KBM-7 (cell line): ENCODE data around the gene GABBR2.
"Not testable (repeated sequence)": the region's sequence is repeated elsewhere in the genome, so short reads cannot be mapped to it uniquely, and the experiment has no call there.

ENCODE experiments used
- DNase-seq: peaks from one replicate; pipeline ENCODE4 v3.0.0-alpha.2; 2015
- in situ Hi-C: fragments of 300-500 bp; cut with MboI; formaldehyde crosslinking; loops from 2 replicates; pipeline ENCODE4 v1.14.3; 2020; ENCODE audit warnings: low sequenced_read_pairs, low pct_unique_long_range_greater_than_20kb, mixed read lengths

The GABBR2 gene

GRCh38 chr9:98532574-98532973, 176.2 kb downstream of the GABBR2 start:
- no peak for DNase-seq
- in situ Hi-C loops, result no loop called here

- in situ Hi-C loops, result no loop called here
- no peak for DNase-seq
Observed at GRCh38 chr9:98532147-98532546, 176.6 kb downstream of the GABBR2 start.

- in situ Hi-C loops, result no loop called here
- DNase-seq, result no peak
Observed at GRCh38 chr9:98530806-98531386, 177.8 kb downstream of the GABBR2 start.

DNA sequence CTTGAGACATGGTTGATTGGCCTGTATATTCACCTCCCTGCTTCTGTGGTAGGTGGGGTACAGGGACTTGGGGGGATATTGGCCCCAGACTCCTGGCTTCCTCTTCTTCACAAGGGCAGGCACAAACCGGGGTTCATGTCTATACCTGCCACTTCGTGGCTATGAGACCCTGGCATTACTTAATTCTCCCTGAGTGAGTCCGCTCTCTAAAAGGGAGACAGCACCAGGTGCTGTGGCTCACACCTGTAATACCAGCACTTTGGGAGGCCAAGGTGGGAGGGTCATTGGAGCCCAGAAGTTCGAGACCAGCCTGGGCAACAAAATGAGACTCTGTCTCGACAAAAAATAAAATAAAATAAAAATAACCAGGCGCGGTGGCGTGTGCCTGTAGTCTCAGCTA, 178.5 kb downstream of the GABBR2 start:
- in situ Hi-C loops, result no loop called here
- DNase-seq, result no peak

DNA sequence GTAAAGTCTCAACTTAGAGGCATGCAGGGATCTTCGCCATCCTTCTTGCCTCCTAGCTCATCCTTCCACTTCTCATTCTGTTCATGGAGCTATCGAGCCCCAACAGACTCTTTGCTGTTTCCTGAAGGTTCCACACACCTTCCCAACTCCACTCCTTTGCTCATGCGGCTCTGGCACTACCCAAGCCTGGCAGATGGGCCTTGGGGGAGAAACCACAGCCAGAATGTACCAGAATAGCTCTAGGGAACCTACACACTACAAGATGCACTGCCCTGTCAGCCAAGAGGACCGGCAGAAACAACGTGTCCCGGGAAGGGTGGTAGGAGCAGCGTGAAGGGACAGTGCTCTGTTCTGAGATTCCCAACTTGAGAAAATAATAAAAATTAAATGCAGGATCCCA, 178.9 kb downstream of the GABBR2 start:
- in situ Hi-C loops, result no loop called here
- no peak for DNase-seq

DNA sequence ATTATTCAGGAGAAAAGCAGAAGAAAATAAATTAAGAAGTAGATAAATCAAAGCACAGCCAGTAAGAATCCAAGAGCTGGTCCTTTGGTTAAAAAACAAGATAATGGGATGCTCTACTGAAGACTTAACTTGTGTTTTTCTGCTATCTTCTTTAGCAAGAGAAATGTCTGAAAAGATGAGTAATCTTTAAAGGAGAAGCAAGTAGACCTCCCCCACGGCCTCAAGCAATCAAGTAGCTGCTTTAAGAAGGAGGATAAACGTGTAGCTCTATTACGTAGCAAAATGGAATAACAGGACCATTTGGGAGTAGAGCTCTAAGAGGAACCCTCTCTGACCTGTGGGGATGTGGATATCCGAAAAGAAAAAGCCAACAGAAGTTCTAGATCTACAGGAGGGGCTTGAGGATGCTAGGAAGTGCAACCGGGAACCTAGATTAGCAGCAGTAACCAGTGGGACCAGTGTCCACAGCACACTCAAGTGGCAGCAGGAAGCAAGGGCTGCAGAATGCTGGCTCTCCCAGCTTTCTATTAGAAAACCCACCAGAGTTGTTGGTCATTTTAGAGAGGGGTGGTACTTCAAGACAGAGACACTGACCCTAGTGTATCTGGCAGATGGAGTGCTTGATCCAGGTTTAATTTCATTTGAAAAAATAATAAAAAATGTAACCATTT, 185.4 kb downstream of the GABBR2 start:
- in situ Hi-C loops, result no loop called here
- DNase-seq, result no peak

DNA sequence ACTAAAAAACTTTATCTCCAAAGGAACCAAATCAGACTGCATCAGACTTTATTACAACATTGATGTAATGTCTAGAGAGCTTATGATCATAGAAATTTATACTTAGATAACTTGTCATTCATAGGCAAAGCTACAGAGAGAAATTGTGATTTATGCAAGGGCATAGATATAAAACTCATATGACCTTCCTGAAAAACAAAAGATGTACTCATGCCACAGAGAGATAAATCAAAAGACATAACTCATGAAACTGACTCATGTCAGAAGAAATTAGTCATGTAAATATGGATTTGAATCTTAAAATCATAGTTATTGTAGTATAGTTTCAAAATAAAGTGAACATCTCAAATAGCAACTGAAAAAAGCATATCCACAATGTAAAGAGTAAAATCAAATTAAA, 186.2 kb downstream of the GABBR2 start:
- DNase-seq, result no peak
- in situ Hi-C loops, result no loop called here

DNA sequence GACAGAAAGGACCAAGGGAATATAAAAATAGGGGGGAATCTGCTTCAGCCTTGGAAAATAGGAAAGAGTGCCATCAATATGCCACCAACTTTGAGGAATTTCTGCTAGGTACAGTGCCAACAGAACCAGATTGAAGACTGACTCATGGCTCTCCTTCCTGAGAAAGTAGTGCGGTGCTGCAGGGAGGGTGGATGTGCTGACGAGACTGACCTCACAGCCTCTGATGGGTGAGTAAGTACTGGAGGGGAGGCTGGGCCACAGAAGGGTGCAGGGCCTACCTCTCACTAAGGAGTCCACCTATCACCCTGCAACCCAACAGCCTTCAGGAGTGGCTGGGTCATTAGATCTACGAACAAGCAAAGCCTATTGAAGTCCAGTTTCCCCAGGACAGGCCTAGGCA, 187.6 kb downstream of the GABBR2 start:
- DNase-seq, result no peak
- in situ Hi-C loops, result no loop called here

DNA sequence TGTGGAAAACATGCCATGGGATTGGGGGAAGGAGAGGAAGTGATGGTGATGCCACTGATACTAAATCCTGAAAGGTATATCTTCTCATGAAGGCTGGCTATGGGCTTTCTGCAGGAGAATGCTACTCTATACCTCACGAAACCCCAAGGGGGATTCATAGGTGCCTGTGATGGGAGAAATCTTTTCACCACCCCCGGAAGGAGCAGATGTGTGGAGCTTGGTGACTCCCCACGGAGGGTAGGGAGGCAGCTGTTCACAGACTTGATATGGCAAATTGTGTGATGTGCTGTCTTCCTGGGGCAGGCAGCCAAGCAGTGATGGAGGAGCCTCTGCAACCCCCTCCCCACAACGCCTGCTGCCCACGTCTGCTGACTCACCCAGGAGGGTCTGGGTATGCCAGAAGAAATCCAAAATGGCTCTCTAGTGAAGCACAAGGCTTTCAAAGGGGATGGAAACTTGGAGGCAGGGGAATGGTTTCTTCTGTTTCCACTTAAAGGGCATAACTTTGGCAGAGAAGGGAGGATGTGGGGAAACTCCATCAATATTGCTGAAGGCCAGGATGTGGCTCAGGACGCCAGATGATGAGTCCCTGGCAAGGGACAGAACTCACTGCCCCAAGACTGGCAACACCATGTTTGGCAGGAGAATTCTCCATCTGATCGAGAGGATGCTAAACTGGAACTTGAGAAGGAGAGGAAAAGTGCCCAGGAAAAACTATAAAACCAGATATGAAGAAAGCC, 188.3 kb downstream of the GABBR2 start:
- no peak for DNase-seq

GRCh38 chr9:98519641-98520040, 189.1 kb downstream of the GABBR2 start:
- in situ Hi-C loops, result no loop called here

More for the DNA sequence above, 188.3 kb downstream of the GABBR2 start:
- in situ Hi-C loops, result no loop called here

DNA sequence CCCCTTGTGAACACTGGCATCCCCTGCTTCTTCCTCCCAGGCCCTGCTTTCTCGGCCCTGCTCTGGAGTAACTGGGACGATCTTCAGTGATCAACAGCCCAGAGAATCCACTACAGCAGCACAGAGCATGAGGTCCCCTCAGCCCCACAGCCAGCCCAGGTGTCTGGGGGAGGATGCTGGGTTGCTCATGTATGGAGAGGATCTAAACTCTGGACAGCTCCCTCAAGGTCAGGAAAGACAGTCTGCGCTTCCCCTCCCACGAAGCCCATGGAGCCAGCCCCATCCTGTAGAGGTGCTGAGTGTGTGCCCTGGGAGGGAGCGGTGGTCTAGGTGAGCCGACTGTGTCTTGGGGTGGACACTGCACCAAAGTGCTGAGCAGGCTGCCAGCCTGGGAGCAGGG, 190.2 kb downstream of the GABBR2 start:
- in situ Hi-C loops, result no loop called here
- DNase-seq, result no peak

More at GRCh38 chr9:98519641-98520040, 189.1 kb downstream of the GABBR2 start:
- DNase-seq, result no peak

DNA sequence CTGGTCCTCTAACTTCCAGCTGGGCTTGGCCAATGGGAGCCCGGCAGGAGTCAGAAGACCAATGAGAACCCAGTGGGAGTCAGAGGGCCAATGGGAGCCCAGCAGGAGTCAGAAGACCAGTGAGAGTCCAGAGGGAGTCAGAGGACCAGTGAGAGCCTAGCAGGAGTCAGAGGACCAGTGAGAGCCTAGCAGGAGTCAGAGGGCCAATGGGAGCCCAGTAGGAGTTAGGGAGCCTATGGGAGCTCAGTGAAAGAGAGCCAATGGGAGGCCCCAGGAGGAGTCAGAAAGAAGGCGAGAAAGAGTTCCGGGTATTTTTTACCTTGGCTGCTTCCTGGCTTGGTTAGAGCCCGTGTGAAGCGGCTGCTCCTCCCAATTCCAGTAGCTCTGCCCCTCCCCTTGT, 191.0 kb downstream of the GABBR2 start:
- no peak for DNase-seq
- in situ Hi-C loops, result no loop called here

GRCh38 chr9:98516897-98517503, 191.7 kb downstream of the GABBR2 start:
- no peak for DNase-seq
- in situ Hi-C loops, result no loop called here

GRCh38 chr9:98516205-98516896, 192.4 kb downstream of the GABBR2 start:
- in situ Hi-C loops, result no loop called here
- no peak for DNase-seq

- in situ Hi-C loops, result no loop called here
- DNase-seq, result no peak
Observed at GRCh38 chr9:98515506-98516204, 193.1 kb downstream of the GABBR2 start.

- no peak for DNase-seq
- in situ Hi-C loops, result no loop called here
Observed at GRCh38 chr9:98514841-98515240, 193.9 kb downstream of the GABBR2 start.

GRCh38 chr9:98508217-98508919, 200.4 kb downstream of the GABBR2 start:
- DNase-seq, in situ Hi-C loops: not testable (repeated sequence)

GRCh38 chr9:98506422-98507054, 202.2 kb downstream of the GABBR2 start:
- no peak for DNase-seq
- in situ Hi-C loops, result no loop called here
